Dermis microvascular lymphatic vessel endothelial cell (primary cell): ENCODE data around the gene CH25H. TPM values are rescaled to one million over a fixed set of nuclear protein-coding genes. Genes with fewer than 3 reads are reported as not detected.
"Not testable (repeated sequence)": the region's sequence is repeated elsewhere in the genome, so short reads cannot be mapped to it uniquely, and the experiment has no call there.

ENCODE experiments used
- DNase-seq, 2 donors: peaks; one replicate each; pipeline versions ENCODE4 v3.0.0 to v3.0.0-alpha.2; 2010; ENCODE audit warnings: low read depth in 2 of 2
- total RNA-seq: library from RNA; depleted of rRNA; stranded (reverse); fragments of >200 nt; gene quantifications from 2 replicates; pipeline ENCODE4 v1.2.1, GENCODE V29; 2014

Gene CH25H
- total RNA-seq, 1 donor from 2014 or later, result 3.6 TPM

GRCh38 chr10:89201345-89202032 lies 5.6 kb downstream of the CH25H start:
- DNase-seq, result no peak

- DNase-seq, result no peak
These were observed 9.6 kb downstream of the CH25H start for GRCh38 chr10:89197473-89197872.

GRCh38 chr10:89191301-89191700 lies 15.8 kb downstream of the CH25H start:
- not testable (repeated sequence) for DNase-seq

- DNase-seq, result no peak
These were observed 17.8 kb downstream of the CH25H start for GRCh38 chr10:89189211-89189734.

- DNase-seq, result no peak
These were observed 21.5 kb downstream of the CH25H start for GRCh38 chr10:89185658-89186057.

- DNase-seq, result no peak
These were observed 22.5 kb downstream of the CH25H start for GRCh38 chr10:89184638-89185037.

- no peak for DNase-seq
These were observed 23.5 kb downstream of the CH25H start for GRCh38 chr10:89183571-89183970.

GRCh38 chr10:89182894-89183293 lies 24.2 kb downstream of the CH25H start:
- no peak for DNase-seq

- no peak for DNase-seq
These were observed 31.3 kb downstream of the CH25H start for GRCh38 chr10:89175816-89176215.

- DNase-seq, result no peak
These were observed 34.0 kb downstream of the CH25H start for GRCh38 chr10:89173075-89173474.

GRCh38 chr10:89171996-89172395 lies 35.1 kb downstream of the CH25H start:
- DNase-seq, result no peak

- DNase-seq, result no peak
These were observed 35.7 kb downstream of the CH25H start for GRCh38 chr10:89171263-89171872.

- not testable (repeated sequence) for DNase-seq
These were observed 38.7 kb downstream of the CH25H start for GRCh38 chr10:89168354-89168900.

- no peak for DNase-seq
These were observed 39.2 kb downstream of the CH25H start for GRCh38 chr10:89167915-89168314.

- no peak for DNase-seq
These were observed 41.2 kb downstream of the CH25H start for GRCh38 chr10:89165923-89166322.

- DNase-seq, result no peak
These were observed 42.2 kb downstream of the CH25H start for GRCh38 chr10:89164920-89165319.

GRCh38 chr10:89164080-89164479 lies 43.0 kb downstream of the CH25H start:
- DNase-seq, result no peak

- DNase-seq, result no peak
These were observed 43.7 kb downstream of the CH25H start for GRCh38 chr10:89163265-89163995.

- DNase-seq, result no peak
These were observed 44.5 kb downstream of the CH25H start for GRCh38 chr10:89162596-89162995.

GRCh38 chr10:89160339-89160738 lies 46.8 kb downstream of the CH25H start:
- DNase-seq, result no peak

GRCh38 chr10:89159761-89160160 lies 47.4 kb downstream of the CH25H start:
- DNase-seq, result no peak

GRCh38 chr10:89159316-89159715 lies 47.8 kb downstream of the CH25H start:
- no peak for DNase-seq
